ENCODE measurements around the gene CYP2E1.

GRCh38 chr10:133528296-133528844, 1.2 kb downstream of the CYP2E1 start:
- TF ChIP-seq CTCF (IDR thresholded peaks at IDR 0.05; ENCODE audit: insufficient read depth, low read length) (no peak), POLR2AphosphoS5 (IDR thresholded peaks at IDR 0.05; ENCODE audit: low read depth) (no peak), REST (IDR thresholded peaks at IDR 0.05; ENCODE audit: insufficient replicate concordance, low read depth) (no peak)

Data from HL-60 (cell line).